GM18505 (cell line): ENCODE measurements around the gene NECTIN4.
"Not testable (repeated sequence)": the region's sequence is repeated elsewhere in the genome, so short reads cannot be mapped to it uniquely, and the experiment has no call there.

Source experiments
- ATAC-seq: cut with Tn5 transposase; IDR thresholded peaks from one replicate; pipeline ENCODE4 v1.9.1; 2021; ENCODE audit not compliant: unreplicated experiment
- POLR2A ChIP-seq: IDR thresholded peaks from 4 replicates; pipeline ENCODE4 v1.6.1; 2011; ENCODE audit warnings: borderline replicate concordance; ENCODE audit not compliant: insufficient read depth, insufficient read length; ENCODE audit errors: extremely low read depth

Gene NECTIN4

GRCh38 chr1:161033751-161034150 lies 55.6 kb downstream of the NECTIN4 start:
- TF ChIP-seq POLR2A: no peak
- ATAC-seq: no peak

DNA sequence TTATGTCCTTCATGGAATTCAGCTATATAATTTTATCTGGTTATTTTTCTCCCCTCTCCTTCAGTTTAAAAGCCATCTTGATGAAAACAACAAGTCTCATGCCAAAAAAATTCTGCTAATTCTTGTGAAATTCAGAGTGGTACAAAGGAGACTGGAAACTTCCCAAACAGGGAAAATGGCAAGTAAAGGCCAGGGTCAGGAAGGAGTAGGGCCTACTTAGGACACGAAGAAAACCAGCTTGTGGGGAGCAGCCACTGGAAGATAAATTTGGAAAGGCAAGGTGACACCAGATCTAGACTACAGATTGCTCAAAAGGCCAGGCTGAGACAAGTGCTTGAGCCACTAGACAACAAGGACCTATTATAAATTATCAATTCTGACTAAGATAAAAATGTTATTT lies 56.9 kb downstream of the NECTIN4 start:
- TF ChIP-seq POLR2A: no peak
- ATAC-seq: no peak

DNA sequence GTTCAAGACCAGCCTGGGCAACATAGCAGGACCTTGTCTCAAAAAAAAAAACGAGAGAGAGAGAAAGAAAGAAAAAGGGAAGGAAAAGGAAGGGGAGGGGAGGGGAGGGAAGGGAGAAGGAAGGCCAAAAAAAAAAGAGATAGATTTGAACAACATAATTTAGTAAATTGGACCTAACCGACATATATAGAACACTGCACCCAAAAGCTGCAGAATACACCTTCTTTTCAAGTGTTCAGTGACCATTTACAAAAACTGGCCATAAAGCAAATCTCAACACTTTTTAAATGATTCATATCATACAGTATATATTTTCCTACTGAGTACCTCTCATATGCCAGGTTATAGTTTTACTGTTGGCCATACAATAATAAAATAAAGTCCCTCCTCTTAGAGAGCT lies 57.5 kb downstream of the NECTIN4 start:
- ATAC-seq: no peak
- no peak for TF ChIP-seq POLR2A

DNA sequence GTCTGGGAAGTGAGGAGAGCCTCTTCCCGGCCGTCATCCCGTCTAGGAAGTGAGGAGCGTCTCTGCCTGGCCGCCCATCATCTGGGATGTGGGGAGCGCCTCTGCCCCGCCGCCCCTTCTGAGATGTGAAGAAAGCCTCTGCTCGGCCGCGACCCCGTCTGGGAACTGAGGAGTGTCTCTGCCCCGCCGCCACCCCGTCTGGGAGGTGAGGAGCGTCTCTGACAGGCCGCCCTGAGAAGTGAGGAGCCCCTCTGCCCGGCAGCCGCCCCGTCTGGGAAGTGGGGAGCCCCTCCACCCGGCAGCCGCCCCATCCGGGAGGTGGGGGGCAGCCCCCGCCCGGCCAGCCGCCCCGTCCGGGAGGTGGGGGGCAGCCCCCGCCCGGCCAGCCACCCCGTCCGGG lies 59.9 kb downstream of the NECTIN4 start:
- ATAC-seq: not testable (repeated sequence)

- not testable (repeated sequence) for ATAC-seq
Observed at GRCh38 chr1:161026954-161027353, 62.4 kb downstream of the NECTIN4 start.

DNA sequence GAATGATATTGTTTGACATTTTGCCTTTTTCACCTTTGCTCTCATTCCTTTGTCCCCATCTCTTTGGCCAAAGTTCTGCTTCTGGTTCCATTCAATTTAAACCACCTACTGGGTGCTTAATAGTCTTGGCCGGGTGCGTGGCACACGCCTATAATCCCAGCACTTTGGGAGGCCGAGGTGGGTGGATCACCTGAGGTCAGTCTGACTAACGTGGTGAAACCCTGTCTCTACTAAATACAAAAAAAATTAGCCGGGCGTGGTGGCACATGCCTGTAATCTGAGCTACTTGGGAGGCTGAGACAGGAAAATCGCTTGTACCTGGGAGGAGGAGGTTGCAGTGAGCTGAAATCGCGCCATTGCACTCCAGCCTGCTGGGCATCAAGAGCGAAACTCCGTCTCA lies 66.9 kb downstream of the NECTIN4 start:
- ATAC-seq: not testable (repeated sequence)

- no peak for TF ChIP-seq POLR2A
- ATAC-seq: no peak
Observed at GRCh38 chr1:161021970-161022353, 67.4 kb downstream of the NECTIN4 start.

DNA sequence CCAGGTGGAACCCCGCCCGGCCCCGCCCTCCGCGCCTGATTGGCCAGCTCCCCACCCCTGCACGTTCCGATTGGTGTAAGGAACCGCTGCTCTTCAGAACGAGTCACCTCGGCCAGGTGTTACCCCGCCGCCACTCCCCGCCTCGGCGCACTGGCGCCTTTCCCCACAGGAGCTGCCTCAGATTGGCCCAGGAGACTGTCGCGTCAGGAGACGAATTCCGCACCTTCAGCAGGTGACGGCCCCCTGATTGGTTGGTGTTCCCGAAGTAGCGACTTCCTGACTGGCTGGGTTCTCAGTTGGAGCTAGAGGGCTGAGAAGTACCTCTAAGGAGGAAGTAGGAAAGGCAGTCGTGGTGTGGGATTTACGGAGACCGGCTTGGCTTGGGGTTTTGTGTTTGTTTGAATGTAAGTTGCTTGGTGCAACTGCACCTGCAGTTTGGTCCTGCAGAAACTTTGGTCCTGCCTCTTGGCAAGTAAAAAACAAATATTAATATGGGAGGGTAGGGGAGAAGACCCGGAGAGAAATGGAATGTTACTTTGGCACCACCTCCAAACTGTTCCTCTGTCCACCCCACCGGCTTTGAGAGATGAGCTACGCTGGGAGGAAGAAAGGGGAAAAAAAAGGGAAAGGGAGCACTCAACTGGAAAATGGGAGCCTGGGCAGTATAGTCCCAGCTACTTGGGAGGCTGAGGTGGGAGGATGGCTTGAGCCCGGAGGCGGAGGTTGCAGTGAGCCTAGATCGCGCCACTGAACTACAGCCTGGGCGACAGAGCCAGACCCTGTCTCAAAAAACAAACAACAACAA lies 68.0 kb downstream of the NECTIN4 start:
- TF ChIP-seq POLR2A: peak; percentile 69
- ATAC-seq: peak; percentile 81
